Epithelial cell of proximal tubule (primary cell): ENCODE data around the gene AAK1. TPM values are rescaled to one million over a fixed set of nuclear protein-coding genes. Genes with fewer than 3 reads are reported as not detected.
"Not testable (repeated sequence)": the region's sequence is repeated elsewhere in the genome, so short reads cannot be mapped to it uniquely, and the experiment has no call there.

Experiments
- DNase-seq: peaks from one replicate; pipeline ENCODE4 v3.0.0-alpha.2; 2011; ENCODE audit warnings: low read depth
- H3K4me3 ChIP-seq: 2 replicates; pipeline ENCODE4 v1.5.1; 2011; ENCODE audit warnings: low read depth, mild to moderate bottlenecking, low read length
- total RNA-seq: library from RNA; depleted of rRNA; stranded (reverse); fragments of >200 nt; gene quantifications from 2 replicates; pipeline ENCODE4 v1.2.3, GENCODE V29; 2015
- TF ChIP-seq, protein P1 (sequence below): conservative IDR thresholded peaks from 2 replicates; pipeline ENCODE4 v1.5.1; 2012; ENCODE audit warnings: low read depth, mild to moderate bottlenecking, low read length

The AAK1 gene
- total RNA-seq, 1 donor from 2014 or later = 32.2 TPM

DNA sequence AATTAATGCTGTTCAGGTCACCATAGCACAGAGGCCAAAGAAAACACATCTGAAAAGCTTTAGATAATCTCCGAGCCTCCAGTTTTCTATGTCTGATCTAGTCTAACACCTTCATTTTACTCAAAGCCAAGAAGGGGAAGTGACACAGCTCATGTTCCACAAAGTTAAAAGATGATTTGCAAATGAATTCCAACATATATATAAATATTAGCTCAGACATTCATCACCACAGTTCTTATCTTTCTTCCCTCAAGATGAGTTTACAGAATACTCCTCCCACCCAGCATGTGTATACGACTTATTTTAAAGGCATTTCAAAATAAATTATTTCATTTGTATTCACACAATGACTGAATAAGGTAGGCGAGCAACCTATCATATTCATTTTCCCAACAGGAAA, 82.4 kb downstream of the AAK1 start:
- TF ChIP-seq, protein P1, sequence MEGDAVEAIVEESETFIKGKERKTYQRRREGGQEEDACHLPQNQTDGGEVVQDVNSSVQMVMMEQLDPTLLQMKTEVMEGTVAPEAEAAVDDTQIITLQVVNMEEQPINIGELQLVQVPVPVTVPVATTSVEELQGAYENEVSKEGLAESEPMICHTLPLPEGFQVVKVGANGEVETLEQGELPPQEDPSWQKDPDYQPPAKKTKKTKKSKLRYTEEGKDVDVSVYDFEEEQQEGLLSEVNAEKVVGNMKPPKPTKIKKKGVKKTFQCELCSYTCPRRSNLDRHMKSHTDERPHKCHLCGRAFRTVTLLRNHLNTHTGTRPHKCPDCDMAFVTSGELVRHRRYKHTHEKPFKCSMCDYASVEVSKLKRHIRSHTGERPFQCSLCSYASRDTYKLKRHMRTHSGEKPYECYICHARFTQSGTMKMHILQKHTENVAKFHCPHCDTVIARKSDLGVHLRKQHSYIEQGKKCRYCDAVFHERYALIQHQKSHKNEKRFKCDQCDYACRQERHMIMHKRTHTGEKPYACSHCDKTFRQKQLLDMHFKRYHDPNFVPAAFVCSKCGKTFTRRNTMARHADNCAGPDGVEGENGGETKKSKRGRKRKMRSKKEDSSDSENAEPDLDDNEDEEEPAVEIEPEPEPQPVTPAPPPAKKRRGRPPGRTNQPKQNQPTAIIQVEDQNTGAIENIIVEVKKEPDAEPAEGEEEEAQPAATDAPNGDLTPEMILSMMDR = no peak
- DNase-seq = no peak
- H3K4me3 ChIP-seq = no peak overlapping the region

DNA sequence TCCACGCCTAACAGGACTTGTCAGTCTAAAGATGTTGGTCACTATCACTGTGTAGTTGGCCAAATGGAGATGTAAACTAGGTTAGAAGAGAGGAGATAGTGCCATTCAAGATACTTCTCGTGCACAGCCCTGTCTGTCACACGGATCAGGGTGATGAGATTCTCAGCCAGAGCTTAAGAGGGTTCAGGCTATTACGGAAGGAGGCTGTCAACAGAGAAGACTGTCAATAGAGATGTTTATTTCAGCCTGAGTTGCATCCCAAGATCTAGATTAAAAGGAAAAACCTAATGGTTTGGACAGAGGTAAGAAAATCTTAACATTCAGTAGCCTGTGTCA, 83.4 kb downstream of the AAK1 start:
- TF ChIP-seq, protein P1 = no peak
- H3K4me3 ChIP-seq = no peak overlapping the region
- DNase-seq = no peak

GRCh38 chr2:69559442-69560146, 83.9 kb downstream of the AAK1 start:
- TF ChIP-seq, protein P1 = peak; percentile 87
- peak; percentile 61 for DNase-seq
- H3K4me3 ChIP-seq = no peak overlapping the region

- H3K4me3 ChIP-seq = no peak overlapping the region
- TF ChIP-seq, protein P1 = no peak
- no peak for DNase-seq
These were observed 87.5 kb downstream of the AAK1 start for GRCh38 chr2:69556008-69556407.

DNA sequence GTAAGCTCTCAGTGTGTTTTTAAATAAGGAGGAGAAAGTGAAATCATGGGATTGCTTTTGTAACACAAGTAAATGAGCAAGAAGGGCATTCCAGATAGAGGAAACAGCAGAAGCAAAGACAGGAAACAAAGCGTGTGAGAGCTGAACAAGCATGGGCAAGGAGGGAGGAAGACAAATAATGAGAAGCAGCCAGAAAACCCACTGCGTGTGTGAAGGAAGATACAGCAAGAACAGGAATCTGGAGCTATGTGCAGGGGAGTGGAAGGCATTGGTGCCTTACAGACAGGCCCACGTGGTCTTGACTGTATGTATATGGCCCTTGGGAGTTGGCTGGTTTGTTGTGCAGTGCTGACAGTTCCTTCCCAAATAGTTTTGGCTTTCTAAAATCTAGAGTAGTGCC, 88.6 kb downstream of the AAK1 start:
- TF ChIP-seq, protein P1 = no peak
- no peak overlapping the region for H3K4me3 ChIP-seq
- no peak for DNase-seq

DNA sequence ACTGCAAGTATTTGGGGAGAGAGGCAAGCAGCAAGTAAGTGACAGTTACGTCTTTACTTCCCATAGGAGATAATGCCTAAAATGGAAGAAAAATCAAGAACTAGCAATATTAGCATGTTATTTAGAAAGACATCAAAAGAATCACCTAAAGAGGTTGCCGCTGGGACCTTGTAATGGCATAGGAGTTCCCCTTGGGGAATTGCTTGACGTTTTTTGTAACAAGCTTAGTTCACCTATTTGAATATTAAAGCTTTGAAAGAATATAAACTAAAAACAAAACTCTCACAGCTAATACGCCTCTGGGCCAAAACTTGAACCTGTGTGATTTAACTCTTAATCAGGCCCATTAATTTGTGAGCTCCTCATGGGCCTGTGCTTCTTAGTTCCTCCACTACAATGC, 89.0 kb downstream of the AAK1 start:
- no peak for DNase-seq
- no peak overlapping the region for H3K4me3 ChIP-seq
- TF ChIP-seq, protein P1 = no peak

DNA sequence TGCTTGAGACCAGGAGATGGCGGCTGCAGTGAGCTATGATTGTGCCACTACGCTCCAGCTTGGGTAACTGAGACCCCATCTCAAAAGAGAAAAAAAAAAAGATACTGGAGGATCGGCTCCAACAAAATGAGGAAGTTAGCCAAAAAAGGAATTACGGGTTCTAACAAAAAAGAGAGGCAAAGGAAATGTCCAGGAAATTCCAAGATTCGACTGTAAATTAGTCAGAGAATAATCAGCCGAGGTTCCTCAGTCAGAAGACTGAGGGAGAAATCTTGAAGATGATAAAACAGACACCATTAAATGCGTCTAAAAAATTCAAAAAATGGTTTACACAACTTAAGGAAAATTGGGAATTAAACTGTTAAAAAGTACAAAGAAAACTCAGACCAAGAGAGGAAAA, 89.5 kb downstream of the AAK1 start:
- TF ChIP-seq, protein P1 = no peak
- no peak for DNase-seq
- H3K4me3 ChIP-seq = no peak overlapping the region

- DNase-seq, H3K4me3 ChIP-seq: not testable (repeated sequence)
These were observed 93.0 kb downstream of the AAK1 start for GRCh38 chr2:69550511-69550910.
